Measurements from ENCODE around the gene PATJ.
A peak's percentile ranks its signal among the peaks of the same experiment; 100 is the strongest.

PATJ gene

GRCh38 chr1:62057230-62057629, 314.9 kb downstream of the PATJ start:
- no peak for DNase-seq

GRCh38 chr1:62057641-62058290, 315.5 kb downstream of the PATJ start:
- DNase-seq = no peak

- DNase-seq = no peak
These were observed 316.7 kb downstream of the PATJ start for GRCh38 chr1:62058956-62059355.

DNA sequence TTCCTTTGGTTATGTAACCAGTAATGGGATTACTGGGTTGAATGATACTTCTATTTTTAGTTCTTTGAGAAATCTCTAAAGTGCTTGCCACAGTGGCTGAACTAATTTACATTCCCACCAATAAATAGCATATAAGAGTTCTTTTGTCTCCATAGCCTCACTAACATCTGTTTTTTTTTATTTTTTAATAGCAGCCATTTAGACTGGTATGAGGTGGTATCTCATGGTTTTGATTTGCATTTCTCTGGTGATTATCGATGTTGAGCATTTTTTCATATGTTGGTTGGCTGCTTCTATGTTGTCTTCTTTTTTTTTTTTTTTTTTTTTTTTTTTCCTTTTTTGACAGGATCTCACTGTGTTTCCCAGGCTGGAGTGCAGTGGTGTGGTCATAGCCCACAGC, 319.8 kb downstream of the PATJ start:
- no peak for DNase-seq

DNA sequence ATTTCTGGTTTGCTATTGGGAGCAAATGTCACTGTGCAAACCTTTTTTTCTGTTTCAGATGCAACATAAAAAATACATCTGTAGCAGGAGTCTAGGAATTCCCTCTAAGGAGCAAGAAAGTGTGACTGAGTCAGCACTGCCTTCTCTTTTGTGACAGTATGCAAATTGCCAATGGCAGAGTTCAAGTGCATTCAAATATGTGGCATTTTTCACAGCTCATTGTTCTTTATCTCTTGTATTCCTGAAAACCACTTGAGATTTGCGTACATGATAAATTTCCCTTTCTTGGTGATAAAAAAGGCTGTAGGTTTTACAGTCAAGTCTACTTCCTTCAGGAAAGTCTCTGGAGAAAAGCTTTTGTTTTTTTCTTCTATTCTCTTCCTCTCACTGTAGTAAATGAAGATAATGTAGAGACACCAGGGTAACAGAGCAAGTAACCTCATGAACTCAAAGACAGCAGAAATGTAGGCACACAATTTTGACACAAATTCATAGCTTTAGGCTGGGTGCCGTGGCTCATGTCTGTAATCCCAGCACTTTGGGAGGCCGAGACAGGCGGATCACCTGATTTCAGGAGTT, 322.6 kb downstream of the PATJ start:
- no peak for DNase-seq

DNA sequence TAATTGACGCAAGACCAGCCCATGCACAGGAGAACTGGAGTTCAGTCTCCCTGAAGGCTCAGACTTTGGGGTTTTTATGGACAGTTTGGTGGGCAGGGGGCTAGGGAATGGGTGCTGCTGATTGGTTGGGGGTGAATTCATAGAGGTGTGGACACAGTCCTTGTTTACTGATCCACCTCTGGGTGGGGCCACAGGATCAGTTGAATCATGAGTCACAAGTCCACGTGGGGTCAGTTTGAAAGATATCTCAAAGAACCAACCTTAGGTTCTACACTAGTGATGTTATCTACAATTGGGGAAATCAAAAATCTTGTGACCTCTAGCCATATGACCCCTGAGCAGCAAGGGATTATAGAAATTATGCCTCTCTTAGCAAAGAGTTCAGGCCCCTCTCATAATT, 324.4 kb downstream of the PATJ start:
- DNase-seq = no peak

GRCh38 chr1:62068416-62068843, 326.1 kb downstream of the PATJ start:
- no peak for DNase-seq

- DNase-seq = no peak
These were observed 326.7 kb downstream of the PATJ start for GRCh38 chr1:62068978-62069377.

DNA sequence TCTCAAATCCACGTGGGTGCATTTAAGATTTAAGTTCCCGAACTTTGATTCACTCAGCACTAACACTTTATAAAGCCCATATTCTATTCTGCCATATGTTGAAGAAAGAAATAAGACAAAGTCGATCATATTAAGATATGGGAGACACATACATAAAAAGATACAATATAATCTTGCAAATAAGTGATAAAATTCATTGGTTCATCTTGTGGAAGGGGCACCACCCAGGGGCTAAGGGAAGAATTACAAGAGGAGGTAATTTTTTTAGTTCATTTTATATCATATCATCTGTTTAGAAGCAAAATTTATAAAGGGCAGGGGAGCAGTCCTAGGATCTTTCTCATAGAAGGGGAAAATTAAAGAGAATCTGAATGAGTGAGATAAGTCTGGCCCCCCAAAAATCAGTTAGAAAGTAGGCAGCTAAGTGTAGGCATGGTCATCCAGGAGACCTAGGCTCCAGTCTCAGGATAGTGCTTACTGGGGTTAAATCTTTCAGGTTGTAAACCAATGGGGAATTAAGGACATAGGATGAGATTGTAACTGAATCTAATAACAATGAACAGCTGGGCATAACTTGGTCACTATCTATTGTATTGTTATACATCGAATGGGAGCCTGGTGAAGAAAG, 328.2 kb downstream of the PATJ start:
- DNase-seq = no peak

DNA sequence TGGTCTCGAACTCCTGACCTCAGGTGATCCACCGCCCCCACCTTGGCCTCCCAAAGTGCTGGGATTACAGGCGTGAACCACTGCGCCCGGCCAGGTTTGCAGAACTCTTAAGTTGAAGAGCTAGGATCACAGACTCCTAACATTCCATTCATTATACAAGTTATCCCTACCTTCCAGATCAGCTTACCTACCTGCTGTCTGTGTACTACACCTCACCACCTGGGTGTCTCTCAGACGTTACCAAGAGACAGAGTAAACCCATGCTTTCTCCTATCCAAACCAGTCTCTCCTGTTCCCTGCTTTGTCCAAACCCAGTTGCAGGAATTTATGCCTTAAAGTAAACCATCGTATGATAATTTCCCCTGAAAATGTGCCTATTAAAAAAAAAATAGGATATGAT, 329.4 kb downstream of the PATJ start:
- no peak for DNase-seq

DNA sequence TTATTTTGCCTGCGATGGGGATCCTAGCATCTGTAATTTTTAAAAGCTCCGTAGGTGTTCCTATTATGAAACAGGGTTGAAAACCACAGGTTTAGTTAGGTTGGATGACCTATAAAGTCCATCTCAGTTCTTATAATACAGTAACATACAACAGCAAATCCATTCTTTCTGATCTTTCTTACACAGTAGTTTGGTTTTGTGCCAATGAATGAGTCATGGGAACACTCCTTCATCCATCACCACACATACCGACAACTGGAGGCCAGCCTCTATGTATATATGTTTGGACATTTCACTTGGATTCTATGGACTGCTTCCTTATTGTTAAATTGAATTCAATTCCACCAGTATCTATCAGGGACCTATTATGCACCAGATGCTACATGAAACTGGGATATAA, 334.0 kb downstream of the PATJ start:
- no peak for DNase-seq

GRCh38 chr1:62077821-62078220, 335.5 kb downstream of the PATJ start:
- DNase-seq = no peak

- DNase-seq = peak; percentile 46
These were observed 340.4 kb downstream of the PATJ start for GRCh38 chr1:62082456-62083363.

- DNase-seq = no peak
These were observed 342.1 kb downstream of the PATJ start for GRCh38 chr1:62084310-62084890.

DNA sequence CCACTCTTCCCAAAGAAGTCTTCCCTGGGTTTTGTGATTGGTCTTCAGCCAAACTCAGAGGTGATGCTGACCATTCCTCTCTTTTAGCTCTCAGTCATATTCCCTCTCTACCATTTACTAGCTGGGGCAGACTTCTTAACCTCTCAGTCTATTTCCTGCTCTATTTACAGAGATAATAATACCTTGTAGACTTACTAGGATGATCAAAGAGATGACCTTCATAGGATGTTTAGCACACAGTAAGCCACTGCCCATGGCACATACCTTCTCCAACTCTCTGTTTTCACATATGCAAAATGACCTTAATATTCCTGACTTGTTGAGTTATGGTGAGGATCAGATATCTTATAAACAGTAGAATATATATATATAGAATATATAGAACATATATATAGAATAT, 346.2 kb downstream of the PATJ start:
- DNase-seq = no peak

DNA sequence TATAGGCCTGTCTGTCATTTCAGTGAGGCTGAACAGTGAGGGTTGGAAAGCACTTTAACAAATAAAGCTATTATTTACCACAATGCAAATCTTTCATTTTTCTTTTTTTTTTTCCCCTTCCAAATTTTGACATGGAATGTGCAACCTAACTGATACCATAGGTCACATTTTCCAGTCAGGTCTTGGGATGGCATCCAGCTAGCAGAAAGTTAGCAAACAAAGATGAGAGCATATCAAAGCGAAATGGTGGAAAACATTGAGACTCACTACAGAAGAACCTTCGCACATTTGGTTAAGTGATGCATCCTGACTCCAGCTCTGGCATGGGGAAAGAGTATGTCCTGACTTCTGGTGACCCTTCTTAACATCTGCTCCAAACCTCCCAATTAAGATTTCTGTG, 347.3 kb downstream of the PATJ start:
- DNase-seq = no peak

- DNase-seq = no peak
These were observed 347.7 kb downstream of the PATJ start for GRCh38 chr1:62090016-62090415.

- no peak for DNase-seq
These were observed 349.8 kb downstream of the PATJ start for GRCh38 chr1:62092110-62092509.

DNA sequence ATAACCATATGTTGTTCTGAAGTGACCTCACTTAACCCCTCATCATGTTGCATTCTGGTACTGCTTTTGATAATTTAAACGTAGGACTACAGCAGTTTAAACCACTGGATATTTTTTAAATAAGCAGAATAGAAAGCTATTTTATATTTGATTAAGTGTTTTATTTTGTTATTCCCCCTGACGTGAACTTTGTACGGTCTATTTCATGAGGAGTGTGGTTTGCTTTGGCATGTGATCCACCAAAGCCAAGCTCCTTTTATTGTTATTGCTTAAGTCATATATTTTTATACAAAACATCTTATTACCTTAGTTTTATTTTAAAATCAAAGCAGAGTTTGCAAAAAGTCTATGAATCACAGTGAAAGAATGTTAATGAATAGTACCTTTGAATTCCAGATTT, 351.0 kb downstream of the PATJ start:
- no peak for DNase-seq

- DNase-seq = no peak
These were observed 355.2 kb downstream of the PATJ start for GRCh38 chr1:62097464-62097863.

GRCh38 chr1:62100442-62100841, 358.2 kb downstream of the PATJ start:
- no peak for DNase-seq

- no peak for DNase-seq
These were observed 361.6 kb downstream of the PATJ start for GRCh38 chr1:62103846-62104245.

- no peak for DNase-seq
These were observed 365.6 kb downstream of the PATJ start for GRCh38 chr1:62107923-62108322.
